NCI-H2107 (cell line): ENCODE measurements around the gene ADAMTS12.

ENCODE experiments used
- DNase-seq: peaks from one replicate; lab custom pipeline; 2025; lab: John Stamatoyannopoulos, UW

ADAMTS12 gene

DNA sequence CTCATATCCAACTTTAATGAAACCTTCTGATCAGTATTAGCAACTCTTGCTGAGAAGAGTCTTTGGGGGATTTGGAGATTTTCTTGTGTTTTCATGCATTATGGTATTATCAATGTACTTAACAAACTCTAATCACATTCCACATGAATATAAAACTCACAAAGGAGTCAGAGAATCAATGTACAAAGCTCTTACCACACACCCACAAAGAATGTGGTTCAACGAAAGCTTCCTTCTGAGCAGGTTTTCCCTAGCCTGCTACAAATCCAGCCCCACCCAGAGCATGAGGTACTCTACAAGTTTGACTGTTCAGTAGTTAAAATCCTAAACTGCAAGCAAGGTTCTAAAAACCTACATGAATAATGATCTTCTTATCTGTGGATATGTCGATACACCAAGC is 240.9 kb downstream of the ADAMTS12 start:
- DNase-seq, result no peak

DNA sequence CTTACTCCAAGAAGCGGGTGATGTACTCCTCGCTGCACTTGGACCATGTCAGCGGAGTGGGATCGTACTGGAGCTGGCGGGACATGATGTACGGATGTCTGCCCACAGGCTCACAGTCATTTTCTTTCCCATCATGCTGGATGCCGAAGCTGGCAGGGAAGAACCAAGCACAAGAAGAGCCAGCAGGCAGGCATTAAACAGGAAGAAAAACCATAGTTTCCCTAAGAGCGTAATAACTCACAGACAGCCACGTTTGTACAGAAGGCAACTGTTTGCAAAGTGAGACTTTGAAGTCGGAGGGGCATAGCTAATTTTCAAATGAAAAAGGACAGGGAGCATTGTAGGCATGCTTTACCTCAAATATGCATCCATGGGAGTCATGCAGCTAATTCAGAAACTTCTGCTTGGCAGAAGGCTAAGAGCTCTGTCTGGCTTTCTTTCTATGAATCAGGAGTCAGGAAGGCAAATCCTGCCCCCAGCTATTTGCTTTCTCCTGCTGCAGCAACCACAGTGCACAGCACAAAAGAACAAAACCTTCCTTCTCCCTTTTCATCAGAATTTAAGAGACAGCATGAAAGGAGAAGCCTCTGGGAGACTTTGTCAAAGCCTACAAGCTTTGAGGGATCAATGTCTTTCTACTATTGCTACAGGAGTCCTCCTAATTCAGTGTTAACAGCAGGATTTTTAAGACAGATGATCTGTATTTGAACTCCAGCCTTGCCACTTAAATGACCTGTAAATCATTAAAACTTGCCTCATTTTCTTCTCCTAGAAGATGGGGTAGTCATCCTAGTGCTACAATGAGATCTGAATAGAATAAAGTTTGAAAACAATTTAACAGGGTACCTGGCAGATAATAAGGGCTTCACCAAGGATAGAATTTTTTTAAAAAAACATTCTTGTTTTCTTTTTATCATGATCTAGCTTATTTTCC is 242.0 kb downstream of the ADAMTS12 start:
- DNase-seq, result no peak

DNA sequence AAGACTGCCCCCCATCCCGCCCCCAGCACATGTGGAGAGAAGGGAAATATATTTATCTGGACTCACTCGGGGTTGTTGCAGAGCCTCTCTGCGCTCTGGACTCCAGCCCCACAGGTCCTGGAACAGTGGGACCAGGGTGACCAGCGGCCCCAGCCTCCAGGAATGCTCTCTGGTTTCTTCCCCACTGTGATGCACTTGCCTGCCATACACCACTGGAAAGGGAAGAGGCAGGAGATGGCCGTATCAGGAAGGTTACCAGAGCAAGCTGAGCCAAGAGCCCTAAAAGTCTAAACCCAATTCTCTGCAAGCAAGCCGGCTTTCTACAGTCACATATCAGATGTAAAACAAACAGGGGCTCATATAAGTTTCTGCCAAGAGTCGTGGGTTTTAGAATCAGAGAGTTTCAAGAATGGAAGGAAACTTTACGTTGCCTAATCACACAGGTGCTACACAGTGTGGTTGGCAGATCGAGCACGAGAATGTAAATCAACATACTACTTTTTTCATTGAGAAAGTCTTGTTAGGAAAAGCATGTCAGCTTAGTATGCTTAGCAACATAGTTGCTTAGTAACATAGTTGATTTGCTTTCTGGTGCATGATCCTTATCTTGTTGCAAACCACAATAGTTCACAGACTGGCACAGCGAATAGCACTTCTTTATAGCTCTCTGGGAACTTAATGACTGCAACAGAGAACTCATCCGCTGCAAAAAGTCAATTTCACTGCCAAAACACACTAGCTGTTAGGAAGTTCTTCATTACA is 249.9 kb downstream of the ADAMTS12 start:
- DNase-seq, result no peak

DNA sequence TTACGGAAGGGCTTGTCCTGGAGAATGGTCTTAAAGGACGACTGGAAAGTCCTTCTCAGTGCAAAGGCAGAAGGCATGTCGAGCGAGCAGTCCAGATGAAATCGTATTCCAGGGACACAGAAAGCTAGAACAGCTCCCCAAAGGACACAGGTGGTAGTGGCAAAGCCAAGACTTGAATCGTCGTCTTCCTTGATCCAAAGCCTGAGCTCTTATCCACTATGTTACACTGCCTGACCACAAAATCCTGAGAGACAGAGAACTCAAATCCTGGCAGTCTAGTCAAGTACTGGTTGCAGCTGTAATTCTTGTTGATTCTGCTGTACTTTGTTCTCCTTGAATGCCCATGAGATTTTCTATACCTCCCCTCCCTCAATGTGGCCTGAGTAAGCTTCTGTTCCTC is 252.3 kb downstream of the ADAMTS12 start:
- DNase-seq, result no peak

DNA sequence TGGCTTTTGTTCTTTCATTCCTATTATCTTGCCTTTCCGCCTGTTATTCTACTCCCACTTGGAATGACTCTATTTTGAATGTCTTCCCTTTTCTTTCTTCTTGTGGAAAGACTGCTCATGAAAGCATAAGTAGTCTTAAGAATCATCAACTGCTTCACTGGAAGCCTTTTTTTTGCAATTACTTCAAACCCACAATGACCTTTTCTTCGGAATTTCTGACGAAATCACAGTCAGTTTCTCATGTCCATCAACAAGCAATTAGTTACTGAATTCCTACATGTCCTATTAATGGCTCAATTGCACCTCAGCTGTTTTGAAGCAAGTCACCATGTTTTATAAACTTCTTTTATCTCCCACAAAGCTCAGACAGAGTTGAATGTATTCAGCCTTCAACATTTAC is 254.8 kb downstream of the ADAMTS12 start:
- no peak for DNase-seq

DNA sequence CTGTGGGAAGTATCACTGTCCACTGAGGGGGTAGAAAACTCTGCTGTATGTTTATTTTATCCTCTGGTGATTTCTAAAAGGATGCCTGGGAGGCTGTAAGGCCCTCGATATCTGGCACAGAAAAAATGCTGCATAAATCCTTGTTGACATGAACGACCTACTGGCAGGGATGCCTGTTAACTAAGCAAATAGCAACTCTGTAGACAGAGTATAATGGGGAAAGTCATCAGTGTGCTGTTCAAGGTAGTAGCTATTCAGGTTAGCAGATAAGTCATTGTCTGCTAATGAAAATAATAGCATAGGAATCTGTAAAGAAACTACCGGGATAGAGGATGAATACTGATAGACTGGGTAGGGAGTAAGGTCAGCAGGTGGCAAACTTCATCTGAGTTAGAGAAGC is 256.2 kb downstream of the ADAMTS12 start:
- DNase-seq, result no peak

DNA sequence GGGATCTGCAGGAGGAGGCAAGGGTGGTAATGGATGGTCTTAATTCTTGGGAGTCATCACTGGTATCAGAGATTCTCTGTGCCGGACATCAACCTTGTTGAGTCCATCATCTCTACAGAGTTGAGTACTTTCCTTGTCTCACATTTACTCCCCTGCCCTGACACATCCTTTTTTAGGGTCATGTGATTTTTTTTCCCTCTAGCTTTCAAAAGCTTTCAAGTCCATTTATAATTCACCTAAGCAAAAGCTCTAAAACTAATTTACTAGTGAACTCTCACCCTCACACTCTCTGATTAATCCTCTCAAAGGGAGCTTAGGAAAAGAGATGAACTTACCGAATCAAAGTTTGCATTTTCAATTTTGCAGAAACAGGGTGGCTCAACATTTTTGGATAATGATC is 258.1 kb downstream of the ADAMTS12 start:
- DNase-seq, result no peak

DNA sequence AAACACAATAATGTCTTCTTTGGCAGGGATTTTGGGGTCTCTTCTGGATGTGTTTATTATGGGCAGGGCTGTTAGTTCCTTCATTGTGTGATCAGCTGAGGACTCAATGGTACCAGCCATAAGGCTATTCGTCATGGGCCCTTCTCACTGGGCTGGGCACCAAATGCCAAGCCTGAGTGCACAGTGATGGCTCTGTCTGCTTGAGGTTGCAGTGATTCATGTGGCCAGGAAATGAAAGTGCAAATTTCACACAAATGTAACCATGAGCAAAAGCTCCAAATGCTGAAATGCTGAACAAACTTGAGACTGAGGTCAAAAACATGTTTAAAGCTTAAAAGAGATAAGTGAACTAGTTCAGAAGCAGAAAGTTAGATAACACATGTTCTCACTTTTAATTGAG is 260.0 kb downstream of the ADAMTS12 start:
- no peak for DNase-seq

DNA sequence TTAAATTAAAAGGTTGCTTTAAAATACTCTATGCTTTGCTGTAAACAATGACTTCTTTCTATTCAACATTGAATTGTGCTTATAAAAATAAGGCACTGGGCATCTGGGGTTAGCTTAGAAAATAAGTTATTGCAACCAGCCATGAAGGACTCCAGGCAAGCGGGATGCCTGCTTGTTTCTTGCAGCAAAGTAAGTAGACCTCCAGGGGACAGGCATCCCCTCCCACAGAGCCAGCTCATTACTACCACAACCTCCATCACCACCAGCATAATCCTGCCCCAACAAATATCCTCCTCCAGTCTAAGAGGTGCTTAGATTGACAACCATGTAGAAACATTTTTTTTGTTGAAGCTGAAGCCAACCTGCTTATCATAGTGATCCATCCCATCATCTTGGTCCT is 260.7 kb downstream of the ADAMTS12 start:
- DNase-seq, result no peak

DNA sequence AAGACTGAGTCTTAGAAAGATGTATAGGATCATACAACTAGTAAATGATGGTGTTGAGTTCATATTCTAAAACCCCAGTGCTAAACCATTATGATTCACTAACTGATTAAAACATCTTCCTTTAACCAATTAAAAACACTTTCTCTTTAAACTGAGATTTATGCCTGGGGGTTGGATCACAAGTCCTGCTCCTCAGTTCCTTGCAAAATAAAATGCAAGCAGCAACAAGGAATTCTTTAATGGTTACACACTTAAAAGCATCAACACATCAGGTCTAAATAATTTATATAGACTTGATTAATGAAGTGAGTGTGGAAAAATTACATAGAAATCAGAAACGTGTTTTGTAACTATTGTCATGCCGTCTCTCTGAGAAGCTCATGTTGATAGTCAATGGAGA is 261.8 kb downstream of the ADAMTS12 start:
- DNase-seq, result no peak

DNA sequence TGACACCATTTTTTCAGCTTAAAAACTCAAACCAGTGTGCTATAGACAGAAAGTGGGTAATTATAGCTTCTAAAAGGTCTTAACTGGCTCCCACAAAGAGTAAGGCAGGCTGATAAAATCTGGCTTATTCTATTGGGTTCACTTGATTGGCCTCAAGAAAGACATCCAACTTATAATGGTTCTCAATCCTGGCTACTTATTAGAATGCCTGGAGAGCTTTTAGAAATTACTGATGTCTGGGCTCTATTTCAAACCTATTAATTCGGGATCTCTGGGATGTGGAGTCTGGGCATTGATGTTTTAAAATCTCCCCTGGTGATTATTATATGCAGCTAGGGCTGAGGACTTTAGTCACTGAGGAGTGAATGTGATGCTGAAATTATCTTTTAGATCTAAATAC is 263.0 kb downstream of the ADAMTS12 start:
- DNase-seq, result no peak

DNA sequence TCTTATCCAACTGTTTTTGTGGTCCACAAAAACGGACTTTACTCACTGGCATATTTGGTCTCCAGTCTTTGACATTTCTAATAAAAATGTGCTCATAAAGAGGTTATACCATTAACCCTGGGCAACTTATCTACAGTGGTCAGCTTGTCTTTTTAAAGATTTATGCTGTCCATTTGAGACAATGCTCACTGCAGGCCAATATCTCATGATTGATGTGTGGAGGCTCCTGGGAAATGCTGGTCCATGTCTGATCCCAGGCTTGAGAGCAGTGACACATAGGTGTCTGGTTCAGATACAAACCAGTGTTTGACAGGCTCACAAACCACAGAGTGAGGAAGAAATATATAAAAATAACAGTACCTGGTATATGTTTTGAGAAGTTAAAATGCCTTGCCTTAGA is 270.3 kb downstream of the ADAMTS12 start:
- no peak for DNase-seq

DNA sequence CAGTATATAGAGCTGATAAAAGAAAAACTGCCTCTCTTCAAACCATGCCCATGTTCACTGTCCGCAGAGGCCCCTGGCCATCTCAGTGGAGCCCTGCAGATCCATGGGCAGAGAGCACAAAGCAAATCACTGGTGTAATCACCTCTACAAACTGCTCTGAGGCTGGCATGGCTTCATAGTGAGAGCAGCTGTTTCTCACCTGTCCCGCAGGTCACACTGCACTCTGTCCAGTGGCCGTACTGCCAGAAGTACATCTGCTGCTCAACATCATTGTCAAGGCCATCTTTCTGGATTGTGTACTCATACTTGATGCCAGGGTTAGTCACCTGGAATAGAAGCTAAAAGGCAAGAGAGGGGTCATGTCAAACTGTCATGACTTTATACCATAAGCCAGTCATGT is 277.8 kb downstream of the ADAMTS12 start:
- DNase-seq, result no peak

DNA sequence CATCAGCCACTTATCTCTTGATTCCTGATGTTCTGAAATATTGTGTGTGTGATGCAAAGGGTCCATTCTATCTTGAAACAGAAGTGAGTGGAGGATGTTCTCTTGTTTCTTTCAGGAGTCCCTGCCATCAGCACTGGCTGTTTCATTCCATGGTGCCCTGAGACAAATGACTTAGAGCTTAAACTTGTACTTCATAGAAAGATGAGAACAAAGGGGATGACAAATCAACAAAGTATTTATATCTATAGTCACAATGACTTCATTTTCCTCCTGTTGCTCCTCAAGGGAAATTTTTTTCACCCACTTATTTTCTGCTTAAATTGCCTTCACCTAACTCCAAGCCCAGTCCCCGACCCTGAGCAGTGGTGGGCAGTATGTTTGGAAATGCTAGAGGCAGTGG is 279.4 kb downstream of the ADAMTS12 start:
- no peak for DNase-seq

DNA sequence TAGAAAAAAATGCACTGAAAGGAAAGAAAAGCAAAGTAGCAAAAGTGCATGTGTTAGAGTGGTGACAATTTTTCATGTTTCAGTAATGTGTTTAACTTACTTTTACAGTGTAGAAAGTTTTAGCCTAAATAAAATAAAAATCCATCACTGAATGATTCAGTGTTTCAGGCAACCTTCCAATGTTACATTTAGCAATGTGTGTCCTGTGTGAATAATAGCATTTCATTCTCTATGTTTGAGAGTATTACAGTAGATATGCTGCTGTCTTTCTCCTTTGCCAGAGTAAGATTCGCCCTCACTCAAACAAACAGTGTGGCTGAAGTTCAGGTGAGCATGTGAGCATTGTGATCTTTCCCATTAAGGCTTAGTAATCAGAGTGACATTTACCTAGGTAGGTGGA is 279.9 kb downstream of the ADAMTS12 start:
- no peak for DNase-seq

DNA sequence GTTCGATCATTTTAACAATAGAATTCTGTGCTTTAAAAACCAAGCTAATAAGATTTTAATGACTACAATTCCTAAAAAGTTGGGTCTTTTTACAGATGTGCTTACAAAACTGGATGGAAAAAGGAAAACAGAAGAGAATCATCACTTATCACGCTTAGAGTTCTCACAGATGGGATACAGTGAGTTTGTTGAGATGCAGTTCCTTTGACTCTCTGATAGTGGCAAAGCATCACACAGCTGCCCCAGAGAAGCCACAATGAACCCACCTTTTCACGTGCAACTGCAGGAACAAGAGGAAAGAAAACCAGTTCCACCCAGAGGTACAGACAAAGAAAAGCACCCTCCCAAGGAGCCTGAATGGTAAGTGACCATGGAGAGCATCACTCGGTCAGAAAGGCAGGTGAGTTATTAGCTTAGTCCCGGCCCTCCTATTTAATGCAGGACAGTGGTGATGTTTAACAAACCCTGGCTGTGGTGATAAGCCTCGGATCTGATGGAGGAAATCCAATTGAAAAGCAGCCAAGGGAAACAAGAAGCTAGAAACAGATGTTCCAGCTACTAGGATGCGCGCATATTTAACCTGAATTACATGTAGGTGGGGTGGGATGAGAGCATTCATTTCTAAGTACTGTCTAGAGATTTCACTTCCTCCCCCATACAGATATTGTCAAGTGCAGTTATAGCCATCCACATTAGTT is 283.3 kb downstream of the ADAMTS12 start:
- DNase-seq, result no peak

DNA sequence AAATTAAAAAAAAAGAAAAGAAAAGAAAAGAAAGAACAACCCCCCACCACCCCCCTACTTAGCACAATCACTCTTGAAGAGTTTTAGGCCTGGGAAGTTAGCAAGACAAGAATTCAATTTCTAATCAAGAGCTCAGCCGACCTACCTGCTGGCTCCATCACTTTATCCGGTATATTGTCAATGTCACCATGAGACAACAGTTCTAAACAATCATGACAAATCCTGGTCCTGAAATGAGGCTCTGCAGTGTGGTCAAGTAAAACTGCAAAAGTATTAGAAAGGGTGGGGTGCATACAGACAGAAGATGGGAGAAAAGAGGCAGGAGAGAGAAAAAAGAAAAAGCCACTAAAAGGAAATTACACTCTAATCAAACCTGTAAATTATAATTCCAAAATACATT is 287.3 kb downstream of the ADAMTS12 start:
- DNase-seq, result no peak

DNA sequence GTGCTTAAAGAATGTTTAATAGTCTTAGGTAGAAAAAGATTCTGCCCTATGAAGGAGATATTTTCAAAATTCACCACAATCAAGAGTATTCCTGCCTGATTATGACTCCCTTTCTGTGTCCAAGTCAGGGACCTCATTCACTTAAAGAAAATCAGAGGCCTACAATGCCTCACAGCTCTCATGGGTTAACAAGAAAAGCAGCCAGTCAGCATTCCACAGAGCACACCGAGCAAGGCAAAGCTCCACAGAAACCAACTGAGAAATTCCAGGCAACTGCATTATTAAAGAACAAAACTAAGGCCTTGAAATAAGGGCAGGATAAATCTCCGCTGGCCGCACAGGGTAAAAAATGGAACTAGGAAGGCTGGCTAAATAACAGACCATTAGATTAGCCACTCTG is 289.9 kb downstream of the ADAMTS12 start:
- DNase-seq, result no peak

DNA sequence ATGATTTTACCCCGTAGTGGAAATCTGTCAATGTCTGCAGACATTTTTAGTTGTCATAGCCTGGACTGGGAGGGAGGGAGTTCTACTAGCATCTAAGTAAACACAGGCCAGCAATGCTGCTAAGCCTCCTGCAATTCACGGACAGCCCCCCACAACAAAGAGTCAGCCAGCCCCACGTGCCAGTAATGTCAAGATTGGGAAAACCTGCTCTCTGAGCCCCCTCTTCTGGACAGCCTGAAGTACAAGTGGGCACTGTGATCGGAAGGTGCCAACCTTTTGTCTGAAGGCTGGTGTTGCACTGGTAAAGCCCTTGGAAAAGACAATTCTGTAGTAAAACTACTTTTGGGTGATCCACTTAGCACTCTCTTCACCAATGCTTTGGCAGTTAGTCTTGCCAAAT is 296.5 kb downstream of the ADAMTS12 start:
- DNase-seq, result no peak

DNA sequence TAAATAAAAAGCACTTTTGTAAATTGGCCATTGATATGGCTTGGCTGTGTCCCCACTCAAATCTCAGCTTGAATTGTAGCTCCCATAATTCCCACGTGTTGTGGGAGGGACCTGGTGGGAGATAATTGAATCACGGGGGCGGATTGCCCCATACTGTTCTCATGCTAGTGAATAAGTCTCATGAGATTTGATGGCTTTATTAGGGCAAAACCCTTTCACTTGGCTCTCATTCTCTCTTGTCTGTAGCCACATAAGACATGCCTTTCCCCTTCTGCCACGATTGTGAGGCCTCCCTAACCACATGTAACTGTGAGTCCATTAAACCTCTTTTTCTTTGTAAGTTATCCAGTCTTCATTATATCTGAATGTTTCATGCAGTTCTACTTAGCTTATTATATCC is 297.8 kb downstream of the ADAMTS12 start:
- DNase-seq, result no peak

DNA sequence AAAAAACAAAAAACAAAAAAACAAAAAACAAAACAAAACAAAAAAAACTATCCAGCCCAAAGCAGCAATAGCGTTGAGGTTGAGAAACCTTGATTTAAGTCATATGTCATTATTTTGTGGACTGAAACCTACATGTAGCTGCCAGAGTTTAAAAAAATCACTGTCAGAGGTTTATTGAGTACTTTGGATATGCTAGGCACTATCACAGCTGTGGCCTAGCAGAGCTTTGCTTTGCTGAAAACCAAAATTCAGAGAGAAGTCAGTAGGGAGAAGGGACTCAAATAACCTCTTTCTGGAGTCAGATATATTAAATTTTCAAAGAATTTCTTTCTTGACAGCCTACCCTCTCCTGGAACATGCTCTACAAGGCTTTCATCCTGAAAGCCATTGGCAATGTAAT is 299.5 kb downstream of the ADAMTS12 start:
- no peak for DNase-seq

DNA sequence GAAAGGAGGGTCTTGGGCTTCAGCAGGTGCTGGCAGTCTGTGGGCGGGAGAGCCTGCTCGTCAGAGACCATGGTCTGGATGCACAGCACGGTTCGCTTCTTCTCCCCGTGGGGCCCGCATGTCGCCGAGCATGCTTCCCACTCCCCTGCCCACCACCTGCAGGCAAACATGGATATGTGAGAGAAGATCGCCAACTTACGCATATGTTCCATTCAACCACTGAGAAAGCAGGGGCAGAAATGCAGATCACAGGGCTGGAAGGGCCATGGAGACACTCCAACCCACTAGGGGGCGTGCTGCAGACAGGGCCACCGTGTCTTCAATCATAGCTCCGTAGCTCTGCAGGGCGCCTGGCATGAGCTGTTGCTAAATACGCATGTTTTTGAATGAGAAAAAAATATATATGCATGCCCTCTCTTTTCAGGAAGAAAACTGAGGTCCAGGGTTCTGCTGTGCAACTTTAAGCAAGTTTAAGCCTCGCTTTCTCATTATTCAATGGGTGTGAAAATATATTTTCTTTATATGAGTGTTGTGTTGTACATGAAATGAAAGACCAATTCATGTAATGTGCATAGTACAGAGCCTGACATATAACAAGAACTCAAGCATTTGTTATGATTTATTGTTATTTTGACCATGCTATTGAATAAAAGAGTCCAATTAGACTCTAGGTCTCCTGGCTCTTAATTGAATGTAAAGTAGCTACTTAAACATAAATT is 303.0 kb downstream of the ADAMTS12 start:
- no peak for DNase-seq
